Muscle of arm (tissue), 12 donors: ENCODE results near the gene PCDH9. TPM values are rescaled to one million over a fixed set of nuclear protein-coding genes. Genes with fewer than 3 reads are reported as not detected.

ENCODE experiments used
- DNase-seq: peaks from one replicate; pipeline ENCODE4 v3.0.0-alpha.2; 2013
- polyA plus RNA-seq, 12 donors: library from polyadenylated mRNA; unstranded; fragments of 120-200 nt; gene quantifications; one replicate each; pipeline ENCODE4 v1.2.1, GENCODE V29; 2013; ENCODE audit not compliant: insufficient read length in 12 of 12

The PCDH9 gene
- polyA plus RNA-seq, 12 donors = 2.8 to 4.3 (median 3.6) TPM; not detected in 1

- DNase-seq = no peak
Observed at GRCh38 chr13:67048084-67048820, 181.9 kb downstream of the PCDH9 start.

GRCh38 chr13:67045357-67045756 lies 184.8 kb downstream of the PCDH9 start:
- DNase-seq = no peak

- no peak for DNase-seq
Observed at GRCh38 chr13:67043901-67044300, 186.2 kb downstream of the PCDH9 start.

- no peak for DNase-seq
Observed at GRCh38 chr13:67042556-67042955, 187.6 kb downstream of the PCDH9 start.

GRCh38 chr13:67036699-67037457 lies 193.3 kb downstream of the PCDH9 start:
- DNase-seq = no peak

GRCh38 chr13:67033170-67033569 lies 197.0 kb downstream of the PCDH9 start:
- no peak for DNase-seq

GRCh38 chr13:67023130-67023876 lies 206.8 kb downstream of the PCDH9 start:
- no peak for DNase-seq

GRCh38 chr13:67018775-67019174 lies 211.4 kb downstream of the PCDH9 start:
- no peak for DNase-seq

GRCh38 chr13:67017276-67017675 lies 212.9 kb downstream of the PCDH9 start:
- DNase-seq = no peak

GRCh38 chr13:67015976-67016600 lies 214.0 kb downstream of the PCDH9 start:
- no peak for DNase-seq

- no peak for DNase-seq
Observed at GRCh38 chr13:67014399-67014798, 215.7 kb downstream of the PCDH9 start.

- no peak for DNase-seq
Observed at GRCh38 chr13:67013709-67014108, 216.4 kb downstream of the PCDH9 start.

- DNase-seq = no peak
Observed at GRCh38 chr13:67008075-67008668, 222.0 kb downstream of the PCDH9 start.

- peak; percentile 38 for DNase-seq
Observed at GRCh38 chr13:67004511-67004910, 225.6 kb downstream of the PCDH9 start.

GRCh38 chr13:67003743-67004142 lies 226.4 kb downstream of the PCDH9 start:
- no peak for DNase-seq

GRCh38 chr13:67001363-67001762 lies 228.8 kb downstream of the PCDH9 start:
- no peak for DNase-seq

- DNase-seq = no peak
Observed at GRCh38 chr13:66996503-66996902, 233.6 kb downstream of the PCDH9 start.

GRCh38 chr13:66995203-66995611 lies 234.9 kb downstream of the PCDH9 start:
- DNase-seq = no peak

- DNase-seq = no peak
Observed at GRCh38 chr13:66994517-66995202, 235.5 kb downstream of the PCDH9 start.

- DNase-seq = peak; percentile 45
Observed at GRCh38 chr13:66994097-66994496, 236.0 kb downstream of the PCDH9 start.

GRCh38 chr13:66992719-66993118 lies 237.4 kb downstream of the PCDH9 start:
- no peak for DNase-seq
